HG02798 (cell line): ENCODE data around the gene EYS.
"Not testable (repeated sequence)": the region's sequence is repeated elsewhere in the genome, so short reads cannot be mapped to it uniquely, and the experiment has no call there.

Experiments
- ATAC-seq: cut with Tn5 transposase; IDR thresholded peaks from one replicate; pipeline ENCODE4 v1.9.1; 2021; ENCODE audit warnings: mild to moderate bottlenecking; ENCODE audit not compliant: unreplicated experiment, poor library complexity

Gene EYS

DNA sequence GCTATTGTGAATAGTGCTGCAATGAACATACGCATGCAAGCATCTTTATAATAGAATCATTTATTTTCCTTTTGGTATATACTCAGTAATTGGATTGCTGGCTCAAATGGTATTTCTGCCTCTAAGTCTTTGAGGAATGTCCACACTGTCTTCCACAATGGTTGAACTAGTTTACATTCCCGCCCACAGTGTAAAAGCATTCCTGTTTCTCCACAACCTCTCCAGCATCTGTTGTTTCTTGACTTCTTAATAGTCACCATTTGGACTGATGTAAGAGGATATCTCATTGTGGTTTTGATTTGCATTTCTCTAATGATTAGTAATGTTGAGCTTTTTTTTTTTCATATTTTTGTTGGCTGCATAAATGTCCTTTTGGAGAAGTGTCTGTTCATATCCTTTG, 1862.7 kb downstream of the EYS start:
- ATAC-seq, result no peak

DNA sequence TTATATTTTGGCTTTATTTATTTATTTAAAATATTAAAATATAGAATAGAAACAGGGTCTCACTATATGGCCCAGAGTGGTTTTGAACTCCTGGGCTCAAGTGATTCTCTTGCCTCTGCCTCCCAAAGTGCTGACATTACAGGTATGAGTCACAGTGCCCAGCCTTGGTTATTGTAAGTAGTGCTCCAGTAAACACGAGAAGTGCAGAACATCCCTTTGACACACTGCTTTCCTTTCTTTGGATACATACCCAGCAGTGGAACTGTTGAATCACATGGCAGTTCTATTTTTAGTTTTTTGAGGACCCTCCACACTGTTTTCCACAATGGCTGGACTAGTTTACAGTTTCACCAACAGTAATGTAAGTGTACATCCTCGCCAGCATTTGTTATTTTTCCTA, 1867.5 kb downstream of the EYS start:
- no peak for ATAC-seq

DNA sequence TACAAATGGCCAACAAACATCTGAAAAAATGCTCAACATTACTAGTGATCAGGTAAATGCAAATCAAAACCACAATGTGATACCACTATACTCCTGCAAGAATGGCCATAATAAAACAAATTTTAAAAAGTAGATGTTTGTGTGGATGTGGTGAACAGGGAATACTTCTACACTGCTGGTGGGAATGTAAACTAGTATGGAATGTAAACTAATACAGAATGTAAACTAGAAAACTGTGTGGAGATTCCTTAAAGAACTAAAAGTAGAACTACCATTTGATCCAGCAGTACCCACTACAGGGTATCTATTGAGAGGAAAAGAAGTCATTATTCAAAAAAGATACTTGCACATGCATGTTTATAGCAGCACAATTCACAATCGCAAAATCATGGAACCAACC, 1878.3 kb downstream of the EYS start:
- ATAC-seq, result not testable (repeated sequence)

DNA sequence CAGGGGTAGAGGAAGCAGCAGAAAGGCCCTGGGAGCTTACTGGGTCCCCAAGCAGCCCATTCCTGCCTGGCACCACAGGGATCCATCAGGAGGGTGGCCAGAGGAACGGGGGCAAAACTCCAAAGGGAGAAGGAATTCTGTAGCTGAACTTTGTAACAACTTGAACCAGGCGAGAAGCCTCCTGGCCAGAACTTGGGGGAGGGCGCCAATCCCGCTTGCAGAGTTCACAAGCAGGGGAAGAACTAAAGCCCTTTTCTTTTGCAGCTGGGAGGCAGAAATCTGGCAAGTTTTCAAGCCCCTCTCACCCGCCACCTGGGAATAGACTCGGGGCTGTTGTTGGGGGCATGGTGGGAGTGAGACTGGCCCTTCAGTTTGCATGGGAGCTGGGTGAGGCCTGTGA, 1882.3 kb downstream of the EYS start:
- no peak for ATAC-seq

DNA sequence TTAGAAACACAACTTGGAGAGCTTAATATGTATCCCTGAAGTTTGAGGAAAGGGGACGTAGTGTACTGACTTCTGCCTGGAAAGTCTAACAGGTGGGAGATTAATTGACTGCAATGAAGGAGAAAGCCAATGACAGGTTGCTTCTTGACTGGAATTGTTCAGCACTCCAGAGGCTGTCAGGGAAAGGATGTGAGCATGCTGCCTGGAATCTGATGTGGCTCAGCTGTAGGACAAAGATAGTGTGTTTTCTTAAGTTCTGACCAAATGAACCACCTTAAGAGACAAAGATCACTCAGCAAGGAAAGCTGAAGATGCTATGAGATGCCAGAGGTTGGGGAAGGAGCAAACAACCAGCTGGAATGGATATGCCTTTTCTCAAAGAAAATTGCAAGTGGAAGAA, 1885.6 kb downstream of the EYS start:
- no peak for ATAC-seq

DNA sequence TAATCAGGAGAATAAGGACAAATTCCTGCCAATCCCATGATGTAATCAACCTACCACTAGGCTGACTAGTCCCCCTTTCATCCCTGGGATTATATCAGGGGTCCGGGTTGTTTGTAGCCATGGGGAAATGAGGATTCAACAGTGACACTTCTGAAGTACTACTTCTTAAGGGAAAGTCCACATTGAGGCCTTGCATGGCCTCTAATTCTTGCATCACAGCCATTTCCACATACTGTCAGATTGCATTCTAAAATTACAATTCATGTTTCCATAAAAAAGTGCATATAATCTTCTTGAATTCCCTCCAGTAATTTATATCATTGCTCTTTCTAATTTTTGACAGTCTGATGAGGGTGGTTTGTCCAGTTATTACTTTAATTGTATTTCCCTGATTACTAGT, 1887.2 kb downstream of the EYS start:
- ATAC-seq, result no peak

DNA sequence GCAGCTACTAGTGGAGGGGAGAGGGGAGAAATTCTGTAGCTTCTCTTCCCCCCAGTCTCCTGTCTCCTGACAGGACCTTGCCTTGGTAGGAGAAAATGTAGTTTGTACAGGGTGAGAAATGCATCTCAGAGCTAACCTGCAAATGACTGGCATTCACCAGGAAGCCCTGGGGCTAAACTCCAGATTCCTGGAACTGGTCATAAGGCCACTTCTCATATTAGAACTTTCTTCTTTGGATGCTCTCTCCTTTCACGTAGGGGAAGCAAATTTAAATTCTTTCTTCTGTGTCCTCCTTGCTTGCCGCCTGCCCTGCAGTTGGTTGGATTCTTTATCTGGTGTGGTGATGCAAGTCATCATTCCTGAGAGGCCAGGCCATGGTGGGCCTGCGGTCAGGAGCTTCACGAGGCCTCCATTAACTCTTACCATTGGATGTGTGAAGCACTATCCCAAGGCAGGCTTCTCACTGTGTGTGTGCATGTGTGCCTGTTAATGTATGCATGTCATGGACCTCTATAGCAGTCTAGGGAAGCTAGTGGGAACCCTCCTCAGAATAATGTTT, 1889.5 kb downstream of the EYS start:
- ATAC-seq, result no peak

DNA sequence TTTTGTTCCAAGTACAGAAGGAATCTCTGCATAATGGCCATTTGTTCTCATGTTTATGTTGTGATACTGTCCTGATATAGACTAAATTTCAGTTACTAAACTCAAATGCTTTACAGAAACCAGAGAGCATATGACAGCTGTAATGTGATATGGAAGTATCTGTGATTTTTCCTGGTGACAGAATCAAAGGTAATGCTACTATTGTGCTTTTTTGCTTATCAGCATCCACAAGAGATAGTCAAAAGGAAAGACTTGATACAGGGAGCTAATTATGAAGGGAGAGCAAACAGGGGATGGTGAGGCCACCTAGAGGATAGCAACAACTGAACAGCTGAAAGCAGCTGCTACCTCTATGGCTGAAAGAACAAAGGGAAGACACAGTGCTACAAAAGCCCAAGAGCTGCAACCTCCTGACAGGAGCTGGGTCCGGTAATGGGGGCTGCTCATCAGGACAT, 1890.0 kb downstream of the EYS start:
- peak; percentile 41 for ATAC-seq

DNA sequence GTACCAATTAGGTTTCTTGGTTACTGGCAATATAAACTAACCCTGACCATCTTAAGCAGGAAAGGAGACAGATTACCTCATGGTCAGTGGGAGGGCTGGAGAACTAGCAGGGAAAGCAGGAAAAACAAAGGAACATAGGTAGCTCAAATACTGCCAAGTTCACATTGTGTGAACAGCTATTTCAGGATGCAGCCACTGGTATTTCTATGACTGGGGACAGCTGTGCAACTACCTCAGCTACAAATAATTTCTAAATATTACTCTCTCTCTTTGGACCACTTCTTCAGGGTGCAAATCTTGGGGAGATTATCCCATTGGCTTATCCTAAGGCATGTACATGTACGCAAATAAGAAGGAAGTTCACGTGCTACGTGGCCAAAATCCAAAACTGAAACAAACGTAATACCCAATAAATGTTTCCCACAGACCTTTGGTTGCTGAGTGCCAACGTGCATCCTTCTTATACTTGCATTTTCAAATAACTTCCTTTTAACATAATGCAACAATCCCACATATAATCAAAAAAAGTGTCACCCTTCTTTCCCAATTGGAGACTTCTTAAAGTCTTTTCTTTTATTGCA, 1890.5 kb downstream of the EYS start:
- no peak for ATAC-seq

DNA sequence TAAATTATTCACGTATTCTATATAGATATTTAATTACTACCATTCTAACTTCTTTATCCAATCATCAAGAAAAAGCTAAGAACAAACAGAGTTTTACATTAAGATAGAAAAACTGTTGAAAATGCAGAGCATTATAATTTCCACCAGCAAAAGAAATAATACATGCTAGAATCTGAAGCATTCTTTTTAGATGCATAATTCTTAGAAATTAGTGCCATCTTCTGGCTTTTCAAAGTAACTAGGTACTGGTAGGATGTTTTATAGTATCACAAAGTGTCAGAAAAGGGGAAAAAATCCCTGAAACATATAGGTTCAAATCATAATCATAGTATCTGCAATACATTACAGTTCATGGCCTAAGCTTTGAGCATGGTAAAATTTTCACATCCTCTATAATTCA, 1892.6 kb downstream of the EYS start:
- ATAC-seq, result no peak

DNA sequence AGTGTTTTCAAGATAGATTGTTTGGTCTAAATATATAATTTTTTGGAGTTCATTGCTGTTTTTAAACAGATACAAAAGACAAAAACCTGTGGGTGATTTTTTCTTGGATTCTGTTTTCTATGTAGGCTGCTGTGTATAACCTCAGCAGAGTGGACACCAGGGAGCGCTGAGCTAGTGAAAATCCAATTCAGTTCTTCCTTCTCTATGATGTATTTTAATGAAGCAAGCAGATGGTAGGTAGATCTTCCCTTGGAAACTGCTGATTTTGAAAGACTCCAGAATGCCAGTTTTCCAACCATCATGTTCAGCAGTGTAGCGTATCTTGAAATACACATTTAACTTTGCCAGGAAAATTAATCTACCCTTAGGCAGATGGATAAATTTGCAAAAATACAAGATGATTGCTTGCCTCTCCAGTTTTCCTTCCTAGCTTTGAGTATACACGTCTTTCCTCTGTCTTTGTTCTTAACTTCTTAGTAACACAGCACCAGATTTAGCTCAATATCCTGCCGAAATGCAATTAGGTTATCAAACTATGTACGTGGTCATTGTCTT, 1893.4 kb downstream of the EYS start:
- ATAC-seq, result no peak

DNA sequence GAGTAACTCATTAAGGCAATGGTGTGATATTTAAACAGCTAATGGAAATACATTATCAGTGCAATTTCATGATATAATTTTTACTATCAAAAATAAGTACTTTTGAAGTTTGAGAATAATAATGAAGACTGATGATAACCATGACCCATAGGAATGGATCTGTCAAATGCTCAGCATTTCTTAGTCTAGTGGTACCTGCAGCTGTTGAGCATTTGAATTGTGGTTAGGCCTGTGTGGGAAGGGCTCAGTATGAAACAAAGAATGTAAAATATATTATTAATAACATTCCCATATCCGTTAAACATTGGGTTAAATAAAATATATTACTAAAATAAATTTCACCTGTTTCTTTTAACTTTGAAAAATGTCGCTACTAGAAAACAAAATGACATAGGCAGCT, 1898.5 kb downstream of the EYS start:
- no peak for ATAC-seq

DNA sequence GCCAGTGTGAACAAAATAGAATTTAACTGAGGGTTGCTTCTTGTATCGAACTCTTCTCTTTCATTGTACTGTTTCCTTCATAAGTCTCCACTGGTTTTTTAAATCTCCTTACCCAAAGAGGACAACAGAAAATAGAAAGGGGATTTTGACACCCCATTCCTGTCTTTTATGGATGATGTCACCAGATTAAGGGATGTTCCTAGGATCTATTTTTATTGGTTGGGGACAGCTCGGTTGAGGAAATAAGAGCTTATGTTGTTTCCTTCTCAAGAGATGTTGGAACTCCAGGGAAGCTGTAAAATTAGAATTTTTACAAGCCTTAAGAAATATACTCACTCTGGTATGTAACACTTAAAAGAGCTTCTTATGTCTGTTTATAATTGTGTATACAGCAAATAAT, 1900.0 kb downstream of the EYS start:
- ATAC-seq, result no peak

DNA sequence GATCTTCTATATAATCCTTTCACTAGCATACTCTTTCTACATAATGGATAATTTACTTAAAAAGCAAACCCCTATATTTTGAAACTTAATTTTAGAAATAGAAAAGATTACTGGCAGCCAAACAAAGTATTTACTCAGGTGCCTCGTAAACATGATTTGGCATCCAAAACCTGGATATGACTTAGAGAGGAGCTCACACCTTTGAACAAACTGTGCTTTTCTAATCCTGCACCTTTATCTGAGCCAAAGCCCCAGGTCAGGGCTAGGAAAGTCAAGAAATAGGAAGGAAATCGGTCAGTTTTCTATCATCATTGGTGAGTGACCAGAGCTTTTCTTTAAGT, 1900.5 kb downstream of the EYS start:
- no peak for ATAC-seq

DNA sequence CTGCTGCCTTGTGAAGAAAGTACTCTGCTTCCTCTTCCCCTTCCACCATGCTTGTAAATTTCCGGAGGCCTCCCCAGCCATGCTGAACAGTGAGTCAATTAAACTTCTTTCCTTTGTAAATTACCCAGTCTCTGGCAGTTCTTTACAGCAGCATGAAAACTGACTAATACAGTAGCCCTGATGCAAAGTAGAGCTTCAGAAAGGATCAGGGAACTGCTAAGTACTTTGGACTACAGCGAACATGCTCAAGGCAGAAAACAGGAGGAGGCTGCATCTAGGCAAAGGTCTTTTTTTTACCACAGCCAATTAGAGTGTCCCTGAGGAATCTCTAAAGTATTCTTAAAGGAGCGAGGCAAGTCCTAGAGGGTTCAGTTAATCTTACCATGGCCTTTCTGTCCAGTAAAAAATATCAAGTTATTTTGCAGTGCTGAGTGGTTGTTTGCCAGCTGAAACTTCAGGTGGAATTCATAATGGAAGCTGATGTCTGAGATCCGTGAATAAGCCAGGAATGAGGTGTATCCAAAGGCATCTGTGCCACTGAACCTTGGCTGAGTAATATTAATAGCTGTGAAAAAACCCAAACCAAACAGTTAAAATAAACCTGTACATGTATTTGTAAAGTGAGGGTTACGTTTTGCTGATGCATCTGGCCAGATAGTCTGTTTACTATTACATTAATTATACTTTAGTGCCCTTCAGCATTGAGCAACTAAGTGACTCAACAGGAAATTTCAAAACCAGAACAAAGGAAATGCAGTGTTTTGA, 1901.0 kb downstream of the EYS start:
- no peak for ATAC-seq

DNA sequence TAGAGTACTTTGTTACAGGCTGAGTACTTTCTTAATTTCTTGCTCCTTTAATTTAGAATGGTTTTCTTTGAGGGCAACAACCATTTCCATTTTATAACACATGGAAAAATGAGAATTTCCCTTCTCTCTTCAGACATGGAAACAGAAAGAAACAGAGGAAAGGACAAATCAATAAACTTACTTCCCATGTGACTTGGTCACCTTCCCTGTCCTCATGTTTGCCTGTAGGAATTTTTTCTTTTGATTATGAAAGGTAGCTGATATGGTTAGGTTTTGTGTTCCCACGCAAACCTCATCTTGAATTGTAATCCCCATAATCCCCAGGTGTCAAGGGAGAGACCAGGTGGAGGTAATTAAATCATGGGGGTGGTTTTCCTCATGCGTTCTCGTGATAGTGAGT, 1901.7 kb downstream of the EYS start:
- no peak for ATAC-seq

DNA sequence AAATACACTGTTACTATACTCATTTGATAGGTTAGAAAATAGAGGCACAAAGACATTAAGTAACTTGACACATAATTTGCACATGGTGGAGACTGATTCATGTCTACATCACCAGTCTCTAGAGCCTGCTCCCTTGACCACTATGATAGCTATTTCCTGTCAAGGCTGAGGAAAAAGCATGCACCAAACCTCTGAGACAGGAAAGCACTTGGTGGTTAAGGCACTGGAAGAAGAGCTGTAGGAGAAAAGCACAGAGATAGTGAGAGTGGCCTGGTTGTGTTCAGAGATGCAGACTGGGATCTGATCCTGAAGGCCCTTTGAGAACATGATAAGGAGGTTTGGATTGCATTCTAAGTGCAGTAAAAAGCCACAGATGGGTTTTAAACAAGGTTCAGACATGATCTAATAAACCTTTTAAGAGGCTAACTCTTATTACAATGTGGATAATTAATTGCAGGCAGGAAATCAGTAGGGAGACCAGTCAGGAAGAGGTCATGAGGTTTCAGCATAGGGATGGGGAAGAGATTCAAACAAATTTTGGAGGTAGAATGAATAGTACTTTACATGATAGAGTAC, 1902.6 kb downstream of the EYS start:
- no peak for ATAC-seq

DNA sequence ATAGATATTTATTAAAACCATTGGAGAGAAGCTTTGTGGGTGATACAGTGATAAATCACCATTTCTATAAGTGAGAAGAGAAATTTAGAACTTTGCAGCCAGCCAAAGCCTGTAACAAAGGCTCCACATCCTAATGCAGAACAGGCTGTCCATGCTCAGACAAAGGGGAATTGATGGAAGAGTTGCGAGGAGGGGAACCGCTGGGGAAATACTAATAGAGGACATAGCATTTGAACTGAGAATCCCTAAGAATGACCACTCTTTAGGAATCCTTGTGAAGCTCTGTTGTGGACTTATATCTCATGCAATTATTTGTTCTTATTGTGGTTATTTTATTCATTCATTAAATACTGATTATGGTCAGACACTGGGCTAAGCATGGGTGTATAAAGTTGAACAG, 1903.7 kb downstream of the EYS start:
- no peak for ATAC-seq

DNA sequence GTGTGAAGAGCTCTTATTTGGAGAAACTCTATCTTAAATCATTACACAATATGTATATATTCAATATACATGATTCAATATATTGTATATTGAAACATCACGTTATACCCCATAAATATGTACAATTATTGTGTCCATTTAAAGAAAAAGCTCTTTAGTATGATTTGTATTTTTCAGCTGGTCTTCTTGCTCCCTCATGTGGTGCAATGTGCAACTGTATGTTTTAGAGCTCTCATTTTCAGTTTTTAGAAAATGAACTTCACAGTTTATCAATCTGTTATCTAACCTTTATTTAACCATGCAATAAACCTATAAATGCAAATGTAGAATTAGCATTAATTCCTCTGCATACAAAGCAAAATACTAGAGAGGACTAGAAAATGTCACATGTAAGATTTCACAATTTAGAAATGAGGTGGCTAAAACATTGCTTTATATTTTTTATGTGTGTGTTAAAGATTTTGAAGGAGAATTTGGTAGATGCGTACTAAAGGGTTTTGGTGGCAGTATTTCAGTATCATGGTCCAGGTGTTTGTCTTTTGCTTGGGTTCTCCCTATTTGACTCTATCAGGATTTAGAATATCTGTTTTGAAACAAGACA, 1904.3 kb downstream of the EYS start:
- ATAC-seq, result no peak

DNA sequence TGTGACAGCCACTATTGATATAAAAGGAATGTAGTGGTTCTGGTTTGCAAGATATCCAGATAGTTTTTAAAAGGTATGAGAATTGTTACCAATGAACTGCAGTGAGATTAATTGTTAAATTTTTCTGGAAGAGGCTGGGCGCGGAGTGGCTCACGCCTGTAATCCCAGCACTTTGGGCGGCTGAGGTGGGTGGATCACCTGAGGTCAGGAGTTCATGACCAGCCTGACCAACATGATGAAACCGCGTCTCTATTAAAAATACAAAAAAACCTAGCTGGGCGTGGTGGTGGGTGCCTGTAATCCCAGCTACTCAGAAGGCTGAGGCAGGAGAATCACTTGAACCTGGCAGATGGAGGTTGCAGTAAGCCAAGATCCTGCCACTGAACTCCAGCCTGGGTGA, 1906.6 kb downstream of the EYS start:
- not testable (repeated sequence) for ATAC-seq

DNA sequence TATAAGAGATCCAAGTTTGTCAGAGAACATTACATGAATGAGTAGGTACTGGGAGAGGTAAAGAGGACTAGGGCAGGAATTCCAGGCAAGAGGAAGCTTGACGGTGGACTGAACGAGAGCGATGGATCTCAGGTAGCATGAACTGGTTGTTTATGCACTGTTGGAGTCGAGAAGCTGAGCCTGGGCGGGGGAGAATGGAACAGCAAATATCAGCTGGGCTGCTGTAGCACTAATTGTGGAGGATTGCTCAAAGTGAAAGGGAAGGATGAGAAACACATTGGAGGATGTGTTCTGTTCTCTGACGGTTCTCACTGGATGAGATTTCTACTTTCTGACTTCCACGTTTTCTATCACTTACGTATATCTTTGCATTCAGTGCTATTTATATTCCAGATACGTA, 1907.2 kb downstream of the EYS start:
- no peak for ATAC-seq
